ENCODE results near the gene NCOA7.

NCOA7 gene

GRCh38 chr6:125748406-125749172 lies 42.2 kb upstream of the NCOA7 start:
- H3K27me3 ChIP-seq (ENCODE audit: insufficient read depth, poor library complexity, severe bottlenecking) = peaks cover 70% of the 10 kb centered on the region
- H3K4me3 ChIP-seq (replicated peaks; ENCODE audit: insufficient read depth, low read length) = peak overlapping the region; percentile 75
- H3K27ac ChIP-seq (replicated peaks) = no peak overlapping the region
- TF ChIP-seq POLR2AphosphoS5 (IDR thresholded peaks at IDR 0.05; ENCODE audit: low read depth) (no peak), REST (IDR thresholded peaks at IDR 0.05; ENCODE audit: insufficient replicate concordance, low read depth) (no peak), SPI1 (IDR thresholded peaks at IDR 0.05; ENCODE audit: borderline replicate concordance, low read depth) (no peak), GABPA (IDR thresholded peaks at IDR 0.05; ENCODE audit: low read depth) (no peak), CTCF (IDR thresholded peaks at IDR 0.05; ENCODE audit: insufficient read depth, low read length) (no peak)
- no peak for DNase-seq (ENCODE audit: low read depth in 1 of 2, low spot score in 1 of 2)

GRCh38 chr6:125749173-125749864 lies 41.4 kb upstream of the NCOA7 start, which contains the start of gene HEY2:
TSS of gene HEY2 (plus strand) at chr6:125749632. CDS start at chr6:125749777, 145 bp downstream.
- DNase-seq (ENCODE audit: low read depth in 1 of 2, low spot score in 1 of 2) = peak; percentile 58 to 78
- Histone ChIP-seq H3K27me3 (ENCODE audit: insufficient read depth, poor library complexity, severe bottlenecking) (peaks cover 65% of the 10 kb centered on the region), H3K4me3 (replicated peaks; ENCODE audit: insufficient read depth, low read length) (peak within 1 kb of the TSS; percentile 75), H3K27ac (replicated peaks) (no peak within 1 kb of the TSS)
- TF ChIP-seq CTCF (IDR thresholded peaks at IDR 0.05; ENCODE audit: insufficient read depth, low read length) (no peak), POLR2AphosphoS5 (IDR thresholded peaks at IDR 0.05; ENCODE audit: low read depth) (no peak), SPI1 (IDR thresholded peaks at IDR 0.05; ENCODE audit: borderline replicate concordance, low read depth) (no peak), REST (IDR thresholded peaks at IDR 0.05; ENCODE audit: insufficient replicate concordance, low read depth) (no peak), GABPA (IDR thresholded peaks at IDR 0.05; ENCODE audit: low read depth) (no peak)

GRCh38 chr6:125749865-125750691 lies 40.7 kb upstream of the NCOA7 start:
- Histone ChIP-seq H3K27me3 (ENCODE audit: insufficient read depth, poor library complexity, severe bottlenecking) (peaks cover 67% of the 10 kb centered on the region), H3K27ac (replicated peaks) (no peak overlapping the region), H3K4me3 (replicated peaks; ENCODE audit: insufficient read depth, low read length) (peak overlapping the region; percentile 75)
- TF ChIP-seq GABPA (IDR thresholded peaks at IDR 0.05; ENCODE audit: low read depth) = no peak
- no peak for TF ChIP-seq CTCF (IDR thresholded peaks at IDR 0.05; ENCODE audit: insufficient read depth, low read length)
- TF ChIP-seq REST (IDR thresholded peaks at IDR 0.05; ENCODE audit: insufficient replicate concordance, low read depth) = no peak
- no peak for TF ChIP-seq POLR2AphosphoS5 (IDR thresholded peaks at IDR 0.05; ENCODE audit: low read depth)
- TF ChIP-seq SPI1 (IDR thresholded peaks at IDR 0.05; ENCODE audit: borderline replicate concordance, low read depth) = no peak
- no peak for DNase-seq (ENCODE audit: low read depth in 1 of 2, low spot score in 1 of 2)

All from HL-60 (cell line).